Measurements from ENCODE around the gene SH3BP5L.

GRCh38 chr1:248862998-248863881 lies 37.5 kb upstream of the SH3BP5L start:
- TF ChIP-seq, protein P1, sequence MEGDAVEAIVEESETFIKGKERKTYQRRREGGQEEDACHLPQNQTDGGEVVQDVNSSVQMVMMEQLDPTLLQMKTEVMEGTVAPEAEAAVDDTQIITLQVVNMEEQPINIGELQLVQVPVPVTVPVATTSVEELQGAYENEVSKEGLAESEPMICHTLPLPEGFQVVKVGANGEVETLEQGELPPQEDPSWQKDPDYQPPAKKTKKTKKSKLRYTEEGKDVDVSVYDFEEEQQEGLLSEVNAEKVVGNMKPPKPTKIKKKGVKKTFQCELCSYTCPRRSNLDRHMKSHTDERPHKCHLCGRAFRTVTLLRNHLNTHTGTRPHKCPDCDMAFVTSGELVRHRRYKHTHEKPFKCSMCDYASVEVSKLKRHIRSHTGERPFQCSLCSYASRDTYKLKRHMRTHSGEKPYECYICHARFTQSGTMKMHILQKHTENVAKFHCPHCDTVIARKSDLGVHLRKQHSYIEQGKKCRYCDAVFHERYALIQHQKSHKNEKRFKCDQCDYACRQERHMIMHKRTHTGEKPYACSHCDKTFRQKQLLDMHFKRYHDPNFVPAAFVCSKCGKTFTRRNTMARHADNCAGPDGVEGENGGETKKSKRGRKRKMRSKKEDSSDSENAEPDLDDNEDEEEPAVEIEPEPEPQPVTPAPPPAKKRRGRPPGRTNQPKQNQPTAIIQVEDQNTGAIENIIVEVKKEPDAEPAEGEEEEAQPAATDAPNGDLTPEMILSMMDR (IDR thresholded peaks at IDR 0.05) = no peak
- peak; percentile 47 for TF ChIP-seq POLR2A (IDR thresholded peaks at IDR 0.05)
